Measurements from ENCODE around the gene TAS1R3.

TAS1R3 gene

DNA sequence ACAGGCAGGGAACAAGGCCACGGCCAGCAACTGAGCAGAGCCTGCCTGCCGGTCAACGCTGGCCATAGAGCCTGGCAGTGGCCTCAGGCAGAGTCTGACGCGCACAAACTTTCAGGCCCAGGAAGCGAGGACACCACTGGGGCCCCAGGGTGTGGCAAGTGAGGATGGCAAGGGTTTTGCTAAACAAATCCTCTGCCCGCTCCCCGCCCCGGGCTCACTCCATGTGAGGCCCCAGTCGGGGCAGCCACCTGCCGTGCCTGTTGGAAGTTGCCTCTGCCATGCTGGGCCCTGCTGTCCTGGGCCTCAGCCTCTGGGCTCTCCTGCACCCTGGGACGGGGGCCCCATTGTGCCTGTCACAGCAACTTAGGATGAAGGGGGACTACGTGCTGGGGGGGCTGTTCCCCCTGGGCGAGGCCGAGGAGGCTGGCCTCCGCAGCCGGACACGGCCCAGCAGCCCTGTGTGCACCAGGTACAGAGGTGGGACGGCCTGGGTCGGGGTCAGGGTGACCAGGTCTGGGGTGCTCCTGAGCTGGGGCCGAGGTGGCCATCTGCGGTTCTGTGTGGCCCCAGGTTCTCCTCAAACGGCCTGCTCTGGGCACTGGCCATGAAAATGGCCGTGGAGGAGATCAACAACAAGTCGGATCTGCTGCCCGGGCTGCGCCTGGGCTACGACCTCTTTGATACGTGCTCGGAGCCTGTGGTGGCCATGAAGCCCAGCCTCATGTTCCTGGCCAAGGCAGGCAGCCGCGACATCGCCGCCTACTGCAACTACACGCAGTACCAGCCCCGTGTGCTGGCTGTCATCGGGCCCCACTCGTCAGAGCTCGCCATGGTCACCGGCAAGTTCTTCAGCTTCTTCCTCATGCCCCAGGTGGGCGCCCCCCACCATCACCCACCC is at the start of gene TAS1R3:
TSS of gene TAS1R3 (plus strand) at position 213 of the 898 bp plus-strand sequence. CDS start at position 279, 66 bp downstream.
- DNase-seq: no peak

DNA sequence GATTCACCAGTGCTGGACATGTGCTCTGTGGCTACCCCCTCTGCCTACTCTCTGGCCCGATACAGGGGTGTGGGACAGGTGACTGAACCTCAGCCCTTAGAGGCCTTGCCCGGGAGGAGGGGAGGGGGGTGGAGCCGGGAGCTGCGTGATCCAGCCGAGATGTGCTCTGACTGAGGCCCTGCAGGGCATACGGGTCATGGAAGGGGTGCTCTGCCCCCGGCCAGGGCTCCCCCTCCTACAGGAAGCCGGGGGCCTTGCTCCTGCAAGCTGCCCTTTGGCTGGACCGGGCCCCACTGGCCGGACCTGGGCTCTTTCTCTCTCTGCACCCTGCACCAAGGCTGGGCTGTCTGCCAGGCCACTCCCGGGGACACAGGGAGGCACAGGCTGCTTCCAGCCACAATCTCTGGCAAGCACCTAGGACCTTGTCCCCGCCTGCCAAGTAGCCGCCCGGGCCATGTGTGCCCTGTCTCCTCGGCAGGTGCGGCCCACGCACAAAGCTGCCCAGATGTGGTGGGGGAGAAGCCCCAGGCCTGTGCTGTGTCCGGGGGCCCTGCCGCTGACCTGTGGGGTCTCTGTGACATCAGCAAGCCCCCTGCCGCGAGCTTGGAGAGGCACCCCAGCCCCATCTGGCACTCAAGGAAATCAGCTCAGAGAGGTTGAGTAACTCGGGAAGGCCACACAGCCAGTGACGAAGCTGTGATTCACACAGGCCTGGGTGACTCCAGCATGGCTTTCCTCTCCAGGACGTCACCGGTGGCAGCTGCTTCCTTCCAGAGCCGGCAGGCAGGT is 49.4 kb upstream of the TAS1R3 start:
- no peak for DNase-seq

DNA sequence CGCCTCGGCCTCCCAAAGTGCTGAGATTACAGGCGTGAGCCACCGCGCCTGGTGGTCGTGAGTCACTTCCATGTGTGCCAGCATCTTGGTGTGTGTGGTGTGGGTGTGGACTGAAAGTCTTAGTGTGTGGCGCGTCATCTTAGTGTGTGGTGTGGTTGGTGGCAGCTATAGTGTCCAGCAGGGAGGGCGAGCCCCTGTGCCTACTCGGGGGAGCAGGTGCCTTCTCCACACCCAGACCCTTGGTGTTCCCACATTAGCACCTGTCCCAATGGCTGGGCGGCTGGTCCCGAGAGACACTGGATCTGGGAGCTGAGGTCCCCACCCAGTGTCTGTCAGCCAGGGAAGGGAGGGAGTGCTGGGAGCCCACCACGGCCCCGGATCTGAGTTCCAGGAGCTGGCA is 48.1 kb upstream of the TAS1R3 start:
- DNase-seq: no peak

DNA sequence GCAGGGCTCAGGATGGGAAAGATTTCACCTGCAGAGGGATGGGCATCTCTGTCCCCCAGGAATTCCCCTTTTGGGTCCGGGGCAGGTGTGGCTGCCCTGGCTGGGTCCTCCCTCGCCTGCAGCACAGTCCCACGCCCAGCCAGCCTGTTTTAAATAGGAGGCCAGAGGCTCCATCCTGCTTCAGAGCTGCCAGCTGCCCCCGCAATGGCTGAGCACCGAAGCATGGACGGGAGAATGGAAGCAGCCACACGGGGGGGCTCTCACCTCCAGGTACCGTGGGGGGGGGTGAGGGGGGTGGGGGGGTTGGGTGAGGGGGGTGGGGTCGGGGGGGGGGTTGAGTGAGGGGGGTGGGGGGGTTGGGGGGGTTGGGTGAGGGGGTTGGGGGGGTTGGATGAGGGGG is 47.3 kb upstream of the TAS1R3 start:
- no peak for DNase-seq

DNA sequence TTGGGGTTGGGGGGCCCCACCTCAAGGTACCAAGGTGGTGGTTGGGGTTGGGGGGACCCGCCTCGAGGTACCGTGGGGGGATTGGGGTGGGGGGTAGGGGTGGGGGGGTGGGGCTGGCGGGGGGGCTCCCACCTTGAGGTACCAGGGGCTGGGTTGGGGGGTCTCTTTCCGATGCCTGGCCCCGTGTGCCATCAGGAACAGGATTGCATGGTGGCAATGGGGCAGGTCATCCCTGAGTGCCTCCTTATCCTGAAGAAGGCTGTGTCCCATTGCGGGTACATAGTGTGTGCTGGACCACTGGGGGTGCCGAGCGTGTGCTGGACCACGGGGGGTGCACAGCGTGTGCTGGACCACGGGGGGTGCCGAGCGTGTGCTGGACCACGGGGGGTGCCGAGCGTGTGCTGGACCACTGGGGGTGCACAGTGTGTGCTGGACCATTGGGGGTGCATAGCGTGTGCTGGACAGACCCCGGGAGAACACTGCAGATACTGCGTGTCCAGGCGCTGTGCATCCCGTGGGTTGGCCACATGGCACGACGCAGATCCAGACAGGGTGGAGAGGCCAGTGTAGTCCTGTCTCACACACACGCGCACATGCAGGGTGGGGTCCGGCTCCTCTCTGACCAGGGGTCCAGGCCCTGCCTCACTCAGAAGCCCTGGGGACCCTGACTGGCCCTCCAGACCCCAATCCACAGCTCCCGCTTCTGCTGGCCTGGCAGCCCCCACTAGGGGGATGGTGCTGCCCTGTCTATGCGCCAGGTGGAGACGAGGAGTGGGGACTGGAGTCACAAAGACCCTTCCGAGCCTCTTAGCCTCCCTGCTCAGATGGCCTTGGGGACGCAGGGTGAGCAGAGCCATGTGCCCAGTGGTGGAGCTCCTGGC is 46.6 kb upstream of the TAS1R3 start:
- no peak for DNase-seq

DNA sequence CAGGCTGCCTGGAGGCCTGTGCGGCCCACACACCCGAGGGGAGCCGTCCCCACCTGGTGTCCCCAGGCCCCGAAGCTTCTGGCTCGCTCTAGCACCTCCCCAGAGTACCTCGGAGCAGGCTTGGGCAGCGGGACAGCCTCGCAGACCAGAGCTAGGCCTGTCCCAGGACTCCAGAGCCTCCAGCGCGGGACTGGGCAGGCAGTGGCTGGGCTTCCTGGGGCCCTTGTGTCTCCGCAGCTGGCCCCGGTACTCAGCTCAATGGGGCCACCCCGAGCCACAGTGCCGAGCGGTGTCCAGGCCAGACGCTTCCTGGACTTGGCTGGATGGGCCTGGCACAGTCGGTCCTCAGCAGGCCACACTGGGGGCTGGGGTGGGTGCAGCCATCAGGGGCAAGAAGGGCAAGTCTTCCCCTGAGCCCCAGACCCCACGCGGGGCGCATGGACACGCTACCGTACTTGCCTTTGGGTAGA is 45.9 kb upstream of the TAS1R3 start:
- DNase-seq: no peak

DNA sequence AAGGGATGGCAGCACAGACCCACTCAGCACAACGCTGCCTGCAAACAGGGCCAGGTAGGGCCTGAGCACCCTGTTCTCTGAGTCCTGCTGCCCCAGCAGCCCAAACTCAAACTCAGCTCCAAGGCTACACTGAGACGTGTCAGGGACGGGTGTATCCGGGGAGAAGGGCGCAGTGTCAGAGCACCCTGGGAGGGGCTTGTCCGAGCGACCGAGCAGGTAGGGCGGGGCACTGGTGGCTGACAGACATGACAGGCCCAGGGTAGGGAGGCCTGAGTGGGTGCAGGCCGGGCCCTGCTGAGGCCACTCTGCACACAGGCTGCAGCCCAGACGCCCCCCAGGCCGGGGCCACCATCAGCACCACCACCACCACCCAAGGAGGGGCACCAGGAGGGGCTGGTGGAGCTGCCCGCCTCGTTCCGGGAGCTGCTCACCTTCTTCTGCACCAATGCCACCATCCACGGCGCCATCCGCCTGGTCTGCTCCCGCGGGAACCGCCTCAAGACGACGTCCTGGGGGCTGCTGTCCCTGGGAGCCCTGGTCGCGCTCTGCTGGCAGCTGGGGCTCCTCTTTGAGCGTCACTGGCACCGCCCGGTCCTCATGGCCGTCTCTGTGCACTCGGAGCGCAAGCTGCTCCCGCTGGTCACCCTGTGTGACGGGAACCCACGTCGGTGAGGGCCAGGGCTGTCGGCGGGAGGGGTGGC is 45.3 kb upstream of the TAS1R3 start:
- DNase-seq: no peak

DNA sequence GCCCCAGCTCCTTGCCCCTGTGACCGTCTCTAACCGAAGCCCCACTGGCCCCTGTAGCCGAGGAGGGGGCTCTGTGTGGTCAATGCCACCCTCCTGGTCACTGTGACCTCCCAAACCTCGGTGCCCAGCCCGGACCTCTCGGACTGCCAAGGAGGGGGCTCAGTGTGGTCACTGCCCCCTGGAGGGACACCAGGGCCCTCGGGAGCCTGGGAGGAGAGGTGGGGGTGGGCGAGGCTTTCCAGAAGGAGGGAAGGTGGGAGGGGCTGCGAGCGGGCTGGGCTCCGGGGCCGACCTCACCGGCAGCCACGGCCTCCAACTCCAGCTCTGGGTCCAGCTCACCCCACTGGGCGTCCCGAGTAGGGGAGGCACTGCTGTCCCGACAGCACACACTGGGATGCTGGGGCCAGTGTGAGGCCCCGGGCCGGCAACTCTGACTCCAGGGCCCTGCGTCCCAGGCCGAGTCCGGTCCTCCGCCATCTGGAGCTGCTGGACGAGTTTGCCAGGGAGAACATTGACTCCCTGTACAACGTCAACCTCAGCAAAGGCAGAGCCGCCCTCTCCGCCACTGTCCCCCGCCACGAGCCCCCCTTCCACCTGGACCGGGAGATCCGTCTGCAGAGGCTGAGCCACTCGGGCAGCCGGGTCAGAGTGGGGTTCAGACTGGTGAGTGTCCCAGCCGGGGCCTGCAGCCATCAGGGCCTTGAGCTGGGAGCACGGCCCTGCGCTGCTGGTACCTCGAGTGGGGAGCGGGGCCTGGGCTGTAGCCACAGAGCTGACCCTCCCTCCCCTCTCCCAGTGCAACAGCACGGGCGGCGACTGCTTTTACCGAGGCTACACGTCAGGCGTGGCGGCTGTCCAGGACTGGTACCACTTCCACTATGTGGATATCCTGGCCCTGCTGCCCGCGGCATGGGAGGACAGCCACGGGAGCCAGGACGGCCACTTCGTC is 44.5 kb upstream of the TAS1R3 start:
- DNase-seq: no peak

DNA sequence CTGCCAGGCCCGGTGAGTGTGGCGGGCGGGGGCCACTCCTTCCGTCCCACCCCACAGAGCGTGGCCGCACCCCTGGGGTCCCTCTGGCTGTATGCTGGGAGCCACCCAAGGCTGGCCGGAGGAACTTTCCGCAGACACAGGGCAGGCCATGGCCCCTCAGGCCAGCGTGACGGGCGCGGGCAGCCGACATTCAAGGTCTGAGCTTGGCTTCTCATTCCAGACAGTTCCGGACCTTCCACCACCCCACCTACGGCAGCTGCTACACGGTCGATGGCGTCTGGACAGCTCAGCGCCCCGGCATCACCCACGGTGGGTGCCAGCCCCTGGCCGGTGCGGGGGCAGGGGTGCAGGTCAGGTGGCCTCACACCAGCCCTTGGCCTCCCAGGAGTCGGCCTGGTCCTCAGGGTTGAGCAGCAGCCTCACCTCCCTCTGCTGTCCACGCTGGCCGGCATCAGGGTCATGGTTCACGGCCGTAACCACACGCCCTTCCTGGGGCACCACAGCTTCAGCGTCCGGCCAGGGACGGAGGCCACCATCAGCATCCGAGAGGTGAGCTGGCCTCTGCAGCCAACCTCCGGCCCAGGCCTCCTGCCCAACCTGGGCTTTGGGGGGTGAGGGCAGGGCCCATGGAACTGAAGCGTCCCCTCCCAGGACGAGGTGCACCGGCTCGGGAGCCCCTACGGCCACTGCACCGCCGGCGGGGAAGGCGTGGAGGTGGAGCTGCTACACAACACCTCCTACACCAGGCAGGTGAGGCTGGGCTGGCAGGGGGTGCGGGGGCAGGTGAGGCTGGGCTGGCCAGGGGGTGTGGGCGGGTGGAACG is 43.6 kb upstream of the TAS1R3 start:
- DNase-seq: no peak

DNA sequence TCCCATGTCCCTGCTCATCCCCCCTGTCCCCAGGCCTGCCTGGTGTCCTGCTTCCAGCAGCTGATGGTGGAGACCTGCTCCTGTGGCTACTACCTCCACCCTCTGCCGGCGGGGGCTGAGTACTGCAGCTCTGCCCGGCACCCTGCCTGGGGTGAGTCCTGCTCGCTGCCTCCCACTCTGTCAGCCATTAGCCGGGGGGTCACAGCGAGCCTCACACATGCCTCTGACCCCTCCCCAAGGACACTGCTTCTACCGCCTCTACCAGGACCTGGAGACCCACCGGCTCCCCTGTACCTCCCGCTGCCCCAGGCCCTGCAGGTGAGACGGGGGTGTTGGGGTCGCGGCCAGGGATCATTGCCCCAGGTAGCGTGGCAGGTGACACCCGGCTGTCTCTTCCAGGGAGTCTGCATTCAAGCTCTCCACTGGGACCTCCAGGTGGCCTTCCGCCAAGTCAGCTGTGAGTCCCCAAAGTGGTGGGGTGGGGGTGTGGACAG is 40.8 kb upstream of the TAS1R3 start:
- peak in 1 of 2 experiments; percentile 29 for DNase-seq

DNA sequence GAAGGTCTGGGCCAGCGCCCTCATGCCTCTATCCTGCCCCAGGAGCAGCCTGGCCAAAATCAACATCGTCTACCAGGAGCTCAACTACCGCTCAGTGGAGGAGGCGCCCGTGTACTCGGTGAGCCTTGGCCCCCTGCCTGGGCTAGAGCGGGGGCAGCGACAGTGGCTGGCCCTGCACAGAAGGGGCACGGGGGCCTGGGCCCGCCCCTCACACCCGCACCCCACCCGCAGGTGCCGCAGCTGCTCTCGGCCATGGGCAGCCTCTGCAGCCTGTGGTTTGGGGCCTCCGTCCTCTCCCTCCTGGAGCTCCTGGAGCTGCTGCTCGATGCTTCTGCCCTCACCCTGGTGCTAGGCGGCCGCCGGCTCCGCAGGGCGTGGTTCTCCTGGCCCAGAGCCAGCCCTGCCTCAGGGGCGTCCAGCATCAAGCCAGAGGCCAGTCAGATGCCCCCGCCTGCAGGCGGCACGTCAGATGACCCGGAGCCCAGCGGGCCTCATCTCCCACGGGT is 40.0 kb upstream of the TAS1R3 start:
- DNase-seq: no peak

DNA sequence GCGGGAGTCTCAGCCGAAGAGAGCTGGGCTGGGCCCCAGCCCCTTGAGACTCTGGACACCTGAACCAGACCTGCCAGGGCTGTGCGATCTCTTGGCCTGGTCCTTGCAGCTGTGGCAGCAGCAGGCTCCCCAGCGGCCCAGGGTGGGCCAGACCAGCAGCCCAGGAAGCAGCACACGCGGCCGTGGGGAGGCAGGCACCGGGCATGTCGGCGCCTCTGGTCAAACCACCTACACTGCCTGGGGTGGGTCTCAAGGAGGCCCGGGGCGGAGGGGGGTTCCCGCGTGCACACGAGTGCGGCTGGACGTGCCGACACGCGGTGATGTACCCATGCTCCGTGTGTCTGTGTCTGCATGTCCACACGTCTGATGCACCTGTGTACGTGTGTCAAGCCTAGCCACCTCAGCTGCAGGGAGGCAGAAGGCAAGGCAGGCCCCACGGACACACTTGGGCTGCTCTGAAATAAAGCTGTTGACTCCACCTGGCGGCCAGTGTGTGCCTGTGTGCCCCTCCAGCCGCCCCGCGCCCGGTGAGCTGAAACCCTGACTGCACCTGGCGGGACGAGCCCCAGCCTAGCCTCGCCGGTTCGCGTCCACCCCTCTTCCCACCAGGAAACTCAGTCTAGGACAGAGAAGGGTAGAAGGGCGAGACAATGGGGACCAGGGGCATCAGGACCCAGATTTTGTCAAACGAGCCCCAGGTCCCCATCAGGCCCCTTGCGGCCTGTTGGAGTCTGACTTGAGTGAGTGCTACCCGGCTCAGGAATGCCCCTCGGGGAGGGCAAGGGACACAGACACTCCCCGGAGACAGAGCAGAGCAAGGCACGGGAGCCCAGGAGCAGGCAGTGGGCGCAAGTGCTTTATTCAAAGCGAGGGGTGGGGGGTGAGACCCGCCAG is 39.3 kb upstream of the TAS1R3 start:
- peak in 1 of 2 experiments; percentile 36 for DNase-seq

DNA sequence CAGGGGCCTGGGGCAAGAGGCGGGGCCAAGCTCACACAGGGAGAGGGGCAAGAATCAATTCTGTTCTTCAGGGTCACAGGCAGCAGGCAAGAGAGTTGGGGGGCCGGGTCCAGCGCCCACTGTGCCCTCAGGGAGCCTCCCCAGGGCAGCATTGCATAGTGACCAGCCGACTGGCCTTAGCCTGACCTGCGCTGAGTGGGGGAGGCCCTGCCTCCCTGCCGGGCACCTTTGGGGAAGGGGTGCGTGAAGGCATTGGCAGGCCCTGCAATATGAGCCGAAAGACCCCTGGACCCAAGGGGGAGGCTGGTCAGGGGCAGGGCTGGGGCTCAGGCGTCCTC is 38.7 kb upstream of the TAS1R3 start:
- no peak for DNase-seq

DNA sequence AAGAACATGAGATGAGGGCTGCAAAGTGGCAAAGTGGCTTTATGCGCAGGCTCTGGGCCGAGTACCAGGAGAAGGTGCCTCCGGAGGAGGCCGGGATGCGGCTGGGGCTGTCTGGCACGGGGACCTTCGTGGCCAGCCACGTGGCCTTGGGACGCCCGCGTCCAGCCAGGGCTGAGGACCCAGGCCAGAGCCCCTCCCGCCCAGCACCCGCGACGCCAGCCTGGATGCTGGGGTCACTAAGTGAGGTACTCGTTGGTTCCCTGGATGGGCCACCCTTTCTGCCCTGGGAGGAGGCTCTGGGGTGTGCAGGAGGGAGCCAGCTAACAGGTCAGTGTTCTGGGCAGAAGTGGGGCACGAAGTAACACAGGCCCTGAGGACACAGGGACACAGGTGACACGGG is 38.2 kb upstream of the TAS1R3 start:
- DNase-seq: no peak

DNA sequence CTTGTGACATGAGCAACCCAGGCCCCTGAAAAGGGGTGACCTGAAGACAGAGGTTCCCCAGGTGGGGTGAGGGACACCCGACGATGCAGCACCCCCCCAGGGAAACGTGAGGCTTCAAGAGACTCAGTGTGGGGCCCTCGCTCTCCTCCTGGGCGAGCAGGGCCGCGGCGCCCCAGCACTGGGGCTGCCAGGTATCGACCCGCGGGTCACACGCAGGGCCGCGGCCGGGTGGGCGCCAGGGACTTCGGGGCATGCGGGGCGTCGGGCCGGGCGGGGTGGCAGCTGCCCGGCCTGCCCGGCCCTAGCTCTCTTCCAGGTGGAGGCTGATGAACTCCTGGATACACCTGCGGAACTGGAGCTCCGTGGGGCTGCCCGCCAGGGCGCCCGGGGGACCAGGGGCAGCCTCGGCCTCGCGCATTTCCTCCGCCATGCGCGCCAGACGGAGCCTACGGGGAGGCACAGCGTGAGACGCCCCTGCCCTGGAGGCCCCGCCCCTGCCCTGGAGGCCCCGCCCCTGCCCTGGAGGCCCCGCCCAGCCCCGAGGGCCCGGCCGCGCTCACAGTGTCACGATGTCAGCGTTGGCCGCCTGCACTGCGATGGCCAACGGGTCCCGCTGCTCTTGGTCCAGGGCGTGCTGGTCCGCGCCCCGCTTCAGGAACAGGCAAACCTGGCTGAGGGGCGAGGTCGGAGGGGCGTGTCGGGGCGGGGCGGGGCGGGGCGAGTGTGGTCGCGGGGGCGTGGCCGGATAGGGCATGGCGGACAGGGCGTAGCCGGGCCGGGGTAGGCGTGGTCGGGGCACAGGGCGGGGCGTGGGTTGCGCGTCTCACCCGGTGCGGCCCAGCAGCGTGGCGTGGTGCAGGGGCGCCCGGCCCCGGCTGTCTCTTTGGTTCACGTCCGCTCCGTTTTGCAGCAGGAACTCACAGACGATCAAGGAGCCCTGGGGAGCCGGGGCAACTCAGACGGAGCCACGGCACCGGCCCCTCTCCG is 37.5 kb upstream of the TAS1R3 start:
- no peak for DNase-seq

DNA sequence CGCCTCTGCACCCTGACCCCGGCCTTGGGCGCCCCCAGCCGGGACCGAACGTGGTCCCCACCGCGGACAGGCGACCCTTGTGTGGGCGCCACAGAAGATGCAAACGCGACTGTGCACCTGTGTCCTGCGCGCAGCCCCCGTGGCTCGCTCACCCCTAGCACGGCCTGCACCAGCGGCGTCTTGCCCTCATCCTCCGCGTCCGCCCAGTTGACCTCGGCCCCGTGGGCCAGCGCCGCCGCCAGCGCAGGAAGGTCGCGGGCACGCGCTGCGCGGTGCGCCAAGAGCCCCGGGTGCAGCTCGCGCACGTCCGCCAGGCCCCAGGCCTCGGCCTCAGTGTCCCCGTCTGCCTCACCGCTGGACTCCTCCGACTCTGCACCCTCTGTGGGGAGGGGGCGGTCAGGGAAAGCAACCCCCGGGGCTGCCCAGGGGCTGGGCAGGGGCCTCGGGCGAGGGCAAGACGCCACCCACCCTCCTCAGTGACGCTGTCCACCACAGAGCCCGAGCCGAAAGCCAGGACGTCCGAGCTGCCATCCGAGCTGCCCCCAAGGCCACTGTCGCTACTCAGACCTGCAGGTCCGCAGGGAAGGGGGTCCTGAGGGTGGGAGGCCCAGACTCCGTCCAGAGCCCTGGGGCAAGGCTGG is 36.7 kb upstream of the TAS1R3 start:
- no peak for DNase-seq

Data from SW 1271 (cell line).